Endothelial cell (in vitro differentiated cells): ENCODE data around the gene TELO2. TPM values are rescaled to one million over a fixed set of nuclear protein-coding genes. Genes with fewer than 3 reads are reported as not detected.

Experiments used
- DNase-seq: peaks from one replicate; pipeline ENCODE4 v3.0.0; 2021; ENCODE audit warnings: low spot score
- H3K27ac Mint-ChIP-seq: one replicate; pipeline ENCODE4 v1.8.0; 2021; ENCODE audit warnings: mixed read lengths, inconsistent platforms; ENCODE audit not compliant: unreplicated experiment
- H3K27me3 Mint-ChIP-seq: one replicate; pipeline ENCODE4 v1.8.0; 2021; ENCODE audit warnings: mild to moderate bottlenecking, moderate library complexity, mixed read lengths, inconsistent platforms; ENCODE audit not compliant: unreplicated experiment
- H3K36me3 Mint-ChIP-seq: one replicate; pipeline ENCODE4 v1.8.0; 2021; ENCODE audit warnings: mild to moderate bottlenecking, low read depth, mixed read lengths, inconsistent platforms; ENCODE audit not compliant: unreplicated experiment
- H3K4me1 Mint-ChIP-seq: one replicate; pipeline ENCODE4 v1.8.0; 2021; ENCODE audit warnings: mild to moderate bottlenecking, mixed read lengths, inconsistent platforms; ENCODE audit not compliant: unreplicated experiment
- H3K4me3 Mint-ChIP-seq: one replicate; pipeline ENCODE4 v1.8.0; 2021; ENCODE audit warnings: mild to moderate bottlenecking, mixed read lengths, inconsistent platforms; ENCODE audit not compliant: unreplicated experiment
- H3K9me3 Mint-ChIP-seq: one replicate; pipeline ENCODE4 v1.8.0; 2021; ENCODE audit warnings: mixed read lengths, inconsistent platforms; ENCODE audit not compliant: unreplicated experiment
- CTCF ChIP-seq: fragments of 200-600 bp; sonication (generic); IDR thresholded peaks from one replicate; pipeline ENCODE4 v1.5.0; 2021; ENCODE audit warnings: antibody characterized with exemption; ENCODE audit not compliant: unreplicated experiment
- total RNA-seq: library from RNA; stranded (reverse); fragmentation: NEBNext Ultra II Directional; extraction: Animal tissue kit (Norgen Biotek cat#: 25700); gene quantifications from one replicate; pipeline ENCODE4 v1.2.1, GENCODE V29; 2021; ENCODE audit not compliant: unreplicated experiment

The TELO2 gene
- total RNA-seq, 1 donor from 2014 or later, result 64.5 TPM

DNA sequence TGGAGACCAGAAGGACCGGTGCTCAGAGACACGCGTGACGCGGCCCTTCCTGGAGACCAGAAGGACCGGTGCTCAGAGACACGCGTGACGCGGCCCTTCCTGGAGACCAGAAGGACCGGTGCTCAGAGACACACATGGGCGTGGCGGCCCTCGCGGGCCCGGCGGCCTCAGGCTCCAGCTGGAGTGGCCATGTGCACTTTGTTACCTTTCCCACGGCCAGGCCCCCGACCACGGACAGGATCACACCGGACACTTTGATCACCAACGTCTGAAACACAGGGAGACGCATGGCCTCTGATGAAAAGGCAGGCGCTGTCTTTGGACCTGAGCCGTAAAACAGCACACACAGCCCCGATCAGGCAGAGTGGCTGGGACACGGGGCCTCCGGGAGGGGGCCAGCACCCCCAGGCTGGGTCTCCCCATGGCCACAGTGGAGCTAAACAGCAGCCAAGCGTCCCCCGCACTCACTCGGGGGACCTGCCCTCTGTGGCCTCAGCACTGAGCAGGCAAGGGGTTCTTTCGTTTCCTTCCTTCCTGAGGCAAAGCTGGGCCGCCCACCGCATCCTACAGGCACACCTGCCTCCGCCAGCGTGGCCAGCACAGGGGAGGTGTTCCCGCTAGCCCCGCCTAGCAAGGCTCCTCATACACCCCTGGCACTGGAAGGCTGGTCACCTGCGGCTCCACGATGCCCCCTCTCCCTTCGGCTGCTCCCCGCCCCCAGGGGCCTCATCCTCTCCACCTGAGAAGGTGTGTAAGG, 35.5 kb upstream of the TELO2 start:
- Mint-ChIP-seq H3K27me3 (peaks cover 5% of the 10 kb centered on the region), H3K36me3 (no peaks in the 10 kb centered on the region), H3K4me1 (no peaks in the 10 kb centered on the region), H3K27ac (no peak overlapping the region), H3K4me3 (no peak overlapping the region), H3K9me3 (no peaks in the 10 kb centered on the region)
- DNase-seq, result no peak
- TF ChIP-seq CTCF, result no peak

- no peaks in the 10 kb centered on the region for H3K9me3 Mint-ChIP-seq
- no peak overlapping the region for H3K4me3 Mint-ChIP-seq
- H3K36me3 Mint-ChIP-seq, result no peaks in the 10 kb centered on the region
- H3K27ac Mint-ChIP-seq, result no peak overlapping the region
- no peaks in the 10 kb centered on the region for H3K4me1 Mint-ChIP-seq
- peaks cover 5% of the 10 kb centered on the region for H3K27me3 Mint-ChIP-seq
- DNase-seq, result no peak
- TF ChIP-seq CTCF, result no peak
These were observed 34.7 kb upstream of the TELO2 start for GRCh38 chr16:1458336-1458976.

DNA sequence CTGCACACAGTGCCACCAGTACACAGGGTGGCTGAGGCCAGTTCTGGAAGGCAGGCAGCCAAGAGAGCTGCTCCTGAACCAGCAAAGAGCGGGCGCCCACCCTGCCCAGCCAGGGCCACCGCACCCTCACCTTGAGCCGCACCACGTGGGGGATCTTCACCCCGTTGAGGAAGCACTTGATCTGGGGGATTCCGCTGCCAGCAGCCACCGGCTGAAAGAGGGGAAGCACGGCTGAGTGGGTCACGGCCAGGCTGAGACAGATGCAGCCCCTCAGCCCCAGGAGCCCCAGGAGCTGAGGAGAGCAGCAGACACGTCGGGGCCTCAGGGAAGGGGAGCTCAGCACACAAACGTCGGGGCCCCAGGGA, 34.2 kb upstream of the TELO2 start:
- Mint-ChIP-seq H3K4me1 (no peaks in the 10 kb centered on the region), H3K36me3 (peaks cover 1% of the 10 kb centered on the region), H3K4me3 (no peak overlapping the region), H3K9me3 (no peaks in the 10 kb centered on the region), H3K27ac (no peak overlapping the region), H3K27me3 (peaks cover 5% of the 10 kb centered on the region)
- TF ChIP-seq CTCF, result no peak
- no peak for DNase-seq

GRCh38 chr16:1459967-1460366, 33.2 kb upstream of the TELO2 start:
- Mint-ChIP-seq H3K4me1 (no peaks in the 10 kb centered on the region), H3K27me3 (peaks cover 5% of the 10 kb centered on the region), H3K9me3 (no peaks in the 10 kb centered on the region), H3K4me3 (no peak overlapping the region), H3K36me3 (peaks cover 5% of the 10 kb centered on the region), H3K27ac (no peak overlapping the region)
- DNase-seq, result no peak
- no peak for TF ChIP-seq CTCF

GRCh38 chr16:1460602-1461138, 32.5 kb upstream of the TELO2 start:
- Mint-ChIP-seq H3K27me3 (peaks cover 5% of the 10 kb centered on the region), H3K36me3 (peaks cover 7% of the 10 kb centered on the region), H3K27ac (no peak overlapping the region), H3K4me3 (no peak overlapping the region), H3K9me3 (no peaks in the 10 kb centered on the region), H3K4me1 (no peaks in the 10 kb centered on the region)
- TF ChIP-seq CTCF, result no peak
- no peak for DNase-seq
